ACHN (cell line): Measurements from ENCODE around the gene RPS25.
"Not testable (repeated sequence)": the region's sequence is repeated elsewhere in the genome, so short reads cannot be mapped to it uniquely, and the experiment has no call there.

ENCODE experiments used
- DNase-seq: peaks from one replicate; pipeline ENCODE4 v3.0.0-alpha.2; 2015
- in situ Hi-C: cut with HindIII; loops from 2 replicates; pipeline ENCODE4 v1.10.0; 2017; ENCODE audit warnings: low sequenced_read_pairs, low pct_ligation_motif_present, low pct_unique_long_range_greater_than_20kb

Gene RPS25

DNA sequence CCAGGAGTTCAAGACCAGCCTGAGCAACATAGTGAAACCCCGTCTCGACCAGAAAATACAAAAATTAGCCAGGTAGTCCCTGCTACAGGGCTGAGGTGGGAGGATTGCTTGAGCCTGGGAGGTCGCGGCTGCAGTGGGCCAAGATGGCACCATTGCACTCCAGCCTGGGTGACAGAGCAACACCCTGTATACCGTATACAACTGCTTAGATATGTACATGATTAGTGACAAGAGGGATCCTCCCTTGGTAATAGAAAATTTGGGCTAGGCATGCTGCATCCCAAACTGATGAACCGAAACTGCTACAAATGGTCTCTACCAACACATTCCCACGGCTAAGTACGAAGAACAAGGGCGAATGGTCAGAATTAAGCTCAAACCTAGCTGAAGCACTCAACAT lies 24.8 kb upstream of the RPS25 start:
- no peak for DNase-seq
- in situ Hi-C loops, result no loop called here

DNA sequence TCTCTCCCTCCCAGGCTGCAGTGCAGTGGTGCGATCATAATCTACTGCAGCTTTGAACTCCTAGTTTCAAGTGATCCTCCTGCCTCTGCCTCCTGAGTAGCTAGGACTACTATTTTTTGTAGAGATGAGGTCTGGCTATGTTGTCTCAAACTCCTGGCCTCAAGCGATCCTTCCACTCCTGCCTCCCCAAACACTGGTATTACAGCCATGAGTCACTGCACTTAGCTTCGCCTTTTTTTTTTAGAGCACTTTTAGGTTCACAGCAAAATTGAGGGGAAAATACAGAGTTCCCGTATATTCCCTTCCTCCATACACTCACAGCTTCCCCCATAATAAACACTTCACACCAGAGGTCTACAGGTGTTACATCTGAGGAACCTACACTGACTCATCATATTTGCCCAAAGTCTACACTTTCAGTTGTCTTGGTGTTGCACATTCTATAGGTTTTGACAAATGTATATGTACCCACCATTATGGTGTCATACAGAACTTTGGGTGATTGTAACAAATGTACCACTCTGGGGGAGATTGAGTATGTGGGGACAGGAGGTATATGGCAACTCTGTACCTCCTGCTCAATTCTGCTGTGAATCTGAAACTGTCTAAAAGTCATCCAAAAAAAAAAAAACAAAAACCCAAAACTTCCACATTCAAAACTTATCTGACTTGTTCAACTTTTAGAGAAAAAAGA lies 23.8 kb upstream of the RPS25 start:
- DNase-seq, result no peak
- in situ Hi-C loops, result no loop called here

DNA sequence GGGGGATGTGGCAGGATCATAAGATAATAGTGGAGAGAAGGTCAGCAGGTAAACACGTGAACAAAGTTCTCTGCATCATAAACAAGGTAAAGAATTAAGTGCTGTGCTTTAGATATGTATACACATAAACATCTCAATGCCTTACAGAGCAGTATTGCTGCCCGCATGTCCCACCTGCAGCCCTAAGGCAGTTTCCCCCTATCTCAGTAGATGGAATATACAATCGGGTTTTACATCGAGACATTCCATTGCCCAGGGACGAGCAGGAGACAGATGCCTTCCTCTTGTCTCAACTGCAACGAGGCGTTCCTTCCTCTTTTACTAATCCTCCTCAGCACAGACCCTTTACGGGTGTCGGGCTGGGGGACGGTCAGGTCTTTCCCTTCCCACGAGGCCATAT lies 21.3 kb upstream of the RPS25 start:
- in situ Hi-C loops, result not testable (repeated sequence)

DNA sequence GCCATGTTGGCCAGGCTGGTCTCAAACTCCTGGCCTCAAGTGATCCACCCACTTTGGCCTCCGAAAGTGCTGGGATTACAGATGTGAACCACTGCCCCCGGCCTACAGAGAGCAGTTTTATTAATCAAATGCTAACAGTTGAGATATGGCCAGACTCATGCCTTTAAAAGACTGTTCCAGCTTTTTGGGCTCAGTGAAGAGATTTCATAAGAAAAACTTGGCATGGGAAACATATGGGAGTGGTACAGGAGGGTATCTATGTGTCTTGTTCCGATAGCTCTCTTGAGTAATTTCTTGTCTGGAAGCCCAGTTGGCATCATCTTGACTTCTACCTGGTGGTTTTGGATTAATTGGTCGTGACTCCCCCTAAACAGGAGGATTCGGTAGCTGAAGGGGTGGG lies 20.7 kb upstream of the RPS25 start:
- in situ Hi-C loops, result no loop called here
- DNase-seq, result no peak

More for the DNA sequence above, 21.3 kb upstream of the RPS25 start:
- DNase-seq, result not testable (repeated sequence)

DNA sequence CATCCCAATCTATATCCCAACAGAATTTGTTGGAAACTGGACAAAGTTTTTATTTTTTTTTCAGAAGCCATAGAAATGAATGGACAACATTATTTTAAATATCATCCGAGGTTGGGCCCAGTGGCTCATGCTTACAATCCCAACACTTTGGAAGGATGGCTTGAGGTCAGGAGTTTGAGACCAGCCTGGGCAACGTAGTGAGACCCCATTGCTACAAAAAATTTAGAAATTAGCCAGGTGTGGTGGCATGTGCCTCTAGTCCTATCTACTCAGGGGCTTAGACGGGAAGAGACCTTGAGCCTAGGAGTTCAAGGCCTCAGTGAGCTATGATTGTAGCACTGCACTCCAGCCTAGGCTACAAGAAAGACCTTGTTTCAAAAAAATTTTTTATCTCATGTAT lies 16.7 kb upstream of the RPS25 start:
- DNase-seq, result no peak
- in situ Hi-C loops, result no loop called here

DNA sequence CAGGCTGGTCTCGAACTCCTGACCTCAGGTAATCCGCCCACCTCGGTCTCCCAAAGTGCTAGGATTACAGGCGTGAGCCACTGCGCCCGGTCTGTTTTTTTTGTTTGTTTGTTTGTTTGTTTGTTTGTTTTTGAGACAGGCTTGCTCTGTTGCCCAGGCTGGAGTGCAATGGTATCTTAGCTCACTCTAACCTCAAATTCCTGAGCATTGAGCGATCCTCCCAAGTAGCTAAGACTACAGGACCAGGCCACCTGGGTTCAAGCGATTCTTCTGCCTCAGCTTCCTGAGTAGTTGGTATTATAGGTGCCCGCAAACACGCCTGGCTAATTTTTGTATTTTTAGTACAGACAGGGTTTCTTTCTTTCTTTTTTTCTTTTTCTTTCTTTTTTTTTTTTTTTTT lies 15.3 kb upstream of the RPS25 start:
- peak; percentile 17 for DNase-seq
- in situ Hi-C loops, result not testable (repeated sequence)

DNA sequence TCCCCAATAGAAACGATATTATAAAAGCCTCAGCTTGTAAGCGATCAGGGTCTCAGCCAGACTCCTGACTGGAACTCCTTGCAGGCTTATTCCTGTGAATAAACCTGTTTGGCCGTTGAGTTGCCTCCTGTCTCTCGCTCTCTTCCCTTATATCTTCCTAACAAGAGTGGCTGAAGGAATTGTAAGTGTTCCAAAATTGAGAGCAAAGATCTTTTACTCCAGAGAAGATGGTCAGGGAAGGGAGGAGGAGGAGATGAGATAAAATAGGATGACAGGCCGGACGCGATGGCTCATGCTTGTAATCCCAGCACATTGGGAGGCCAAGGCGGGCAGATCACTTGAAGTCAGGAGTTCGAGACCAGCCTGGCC lies 13.8 kb upstream of the RPS25 start:
- DNase-seq, result no peak
- in situ Hi-C loops, result no loop called here

DNA sequence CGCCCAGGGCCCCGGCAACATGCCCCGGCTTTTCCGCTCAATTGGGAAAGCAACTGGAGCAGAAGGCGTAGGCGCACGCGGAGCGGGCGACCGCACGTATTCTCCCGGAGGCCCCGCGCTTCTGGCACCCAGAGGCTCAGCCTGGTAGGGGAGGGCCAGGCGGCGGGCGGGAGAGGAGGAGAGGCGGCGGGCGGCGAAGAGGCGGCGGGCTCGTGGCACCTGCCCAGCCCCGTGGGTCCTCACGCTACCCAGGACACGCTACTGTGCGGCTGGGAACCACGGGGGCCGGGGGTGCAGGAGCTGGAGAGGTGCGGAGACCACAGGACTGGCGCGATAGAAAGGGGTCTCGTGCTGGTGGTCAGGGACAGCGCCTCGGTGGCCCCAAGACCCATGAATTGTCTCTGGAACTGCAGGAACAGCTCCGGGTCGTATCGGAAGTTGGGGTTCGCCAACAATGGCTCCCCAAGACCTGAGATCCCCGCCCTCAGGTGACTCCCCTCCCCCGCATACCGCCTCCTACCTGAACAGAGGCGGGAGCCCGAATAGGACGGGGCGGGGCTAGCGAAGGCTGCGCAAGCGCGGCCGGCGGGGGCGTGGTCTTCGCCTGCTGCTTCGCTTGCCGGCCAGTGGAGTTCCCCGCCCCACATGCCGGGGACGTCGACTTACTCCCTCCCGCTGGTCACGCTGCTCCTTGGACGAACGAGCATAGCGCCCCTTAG lies 12.3 kb upstream of the RPS25 start, which contains the start of gene SLC37A4:
TSS of gene SLC37A4 (minus strand) at position 549 of the 719 bp plus-strand sequence.
- peak; percentile 97 for DNase-seq
- in situ Hi-C loops, result no loop called here

DNA sequence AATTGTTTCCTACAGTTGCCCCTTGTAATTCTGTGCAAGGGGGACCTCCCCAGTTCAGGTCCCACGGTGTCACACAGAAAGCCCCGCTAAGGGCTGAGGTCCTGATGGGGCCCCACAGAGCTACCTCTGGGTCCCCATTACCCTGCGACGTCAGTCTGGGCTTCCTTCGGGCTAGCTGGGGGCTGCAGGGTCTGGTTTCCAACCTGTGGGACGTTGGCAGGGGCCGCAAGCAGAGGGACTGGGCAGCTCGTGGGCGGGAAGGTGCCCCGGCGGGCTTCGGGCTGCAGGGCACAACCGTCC lies 11.8 kb upstream of the RPS25 start:
- no peak for DNase-seq
- in situ Hi-C loops, result no loop called here

DNA sequence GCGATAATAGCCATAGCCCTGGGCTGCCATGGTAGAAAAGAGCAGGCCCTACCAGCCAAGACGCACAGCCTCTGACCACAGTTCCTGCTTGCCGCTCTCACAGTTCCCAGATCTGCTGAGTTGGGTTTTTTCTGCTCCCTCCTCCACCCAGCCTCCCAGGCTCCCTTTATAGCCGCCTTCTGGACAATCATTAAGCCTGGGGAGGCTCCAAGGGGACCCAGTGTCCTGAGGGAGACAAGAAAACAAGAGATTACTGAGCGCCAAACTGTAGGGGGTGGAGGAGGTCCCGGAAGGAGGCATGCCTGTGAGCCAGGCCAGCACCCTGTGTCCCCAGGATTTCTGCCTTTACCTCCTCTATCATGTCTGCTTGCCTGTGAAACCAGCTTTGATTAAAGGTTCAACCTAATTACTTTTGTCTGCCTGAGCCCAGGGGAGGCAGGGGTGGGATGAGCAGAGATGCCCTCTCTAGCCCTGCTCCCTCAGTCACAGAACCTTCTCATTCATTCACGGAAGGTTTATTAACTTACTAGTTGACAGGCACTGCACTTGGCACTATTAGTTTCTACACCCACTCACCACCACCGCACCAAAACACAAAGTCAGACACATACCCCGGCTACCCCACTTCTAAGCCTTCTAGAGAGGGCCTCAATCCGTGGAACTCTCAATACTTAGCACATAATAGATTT lies 11.3 kb upstream of the RPS25 start:
- peak; percentile 81 for DNase-seq
- in situ Hi-C loops, result no loop called here

DNA sequence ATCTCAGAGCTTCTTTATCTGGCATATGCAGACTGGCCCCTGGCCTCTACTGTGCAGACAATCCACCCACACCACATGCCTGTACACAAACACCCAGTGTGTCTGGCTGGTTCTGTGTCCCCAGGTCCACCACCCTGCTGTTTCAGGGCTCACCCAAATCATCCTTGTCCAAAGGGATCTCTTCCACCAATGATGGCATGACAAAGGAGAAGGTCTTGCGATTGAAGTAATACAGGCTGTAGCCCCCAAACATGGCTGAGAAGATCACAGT lies 10.9 kb upstream of the RPS25 start:
- in situ Hi-C loops, result no loop called here
- DNase-seq, result no peak

DNA sequence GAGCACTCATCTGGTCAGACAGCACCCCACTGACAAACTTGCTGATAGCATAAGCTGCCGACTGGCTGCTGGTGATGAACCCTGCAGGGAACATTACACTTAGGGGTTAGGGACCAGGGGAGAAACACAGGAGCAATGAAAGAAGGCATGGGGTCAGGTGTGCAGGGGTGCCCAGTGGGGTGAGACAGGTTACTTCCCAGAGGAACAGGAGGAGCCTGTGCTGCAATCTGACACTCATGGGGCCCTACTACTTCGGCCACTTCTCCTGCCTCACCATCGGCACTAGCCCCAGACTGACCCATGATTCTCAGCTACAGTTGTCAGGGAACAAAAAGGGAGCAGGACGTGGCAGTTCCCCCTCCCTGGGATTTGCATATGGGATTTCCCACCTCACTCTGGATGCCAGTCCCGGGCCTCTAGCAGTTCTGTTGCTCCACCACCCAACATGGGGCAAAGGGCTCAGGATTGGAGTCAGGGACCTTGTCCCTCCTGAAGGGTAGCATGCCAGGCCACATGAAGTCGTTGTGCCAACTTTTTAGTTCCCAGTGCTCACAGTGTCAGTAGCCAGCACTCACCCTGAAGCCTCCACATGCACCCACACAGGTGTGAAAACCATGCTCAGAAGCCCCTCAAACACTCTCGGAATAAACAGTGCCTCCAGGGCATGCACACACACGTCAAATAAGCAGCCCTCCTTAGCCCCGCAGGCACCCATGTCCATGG lies 10.4 kb upstream of the RPS25 start:
- in situ Hi-C loops, result no loop called here
- DNase-seq, result no peak

DNA sequence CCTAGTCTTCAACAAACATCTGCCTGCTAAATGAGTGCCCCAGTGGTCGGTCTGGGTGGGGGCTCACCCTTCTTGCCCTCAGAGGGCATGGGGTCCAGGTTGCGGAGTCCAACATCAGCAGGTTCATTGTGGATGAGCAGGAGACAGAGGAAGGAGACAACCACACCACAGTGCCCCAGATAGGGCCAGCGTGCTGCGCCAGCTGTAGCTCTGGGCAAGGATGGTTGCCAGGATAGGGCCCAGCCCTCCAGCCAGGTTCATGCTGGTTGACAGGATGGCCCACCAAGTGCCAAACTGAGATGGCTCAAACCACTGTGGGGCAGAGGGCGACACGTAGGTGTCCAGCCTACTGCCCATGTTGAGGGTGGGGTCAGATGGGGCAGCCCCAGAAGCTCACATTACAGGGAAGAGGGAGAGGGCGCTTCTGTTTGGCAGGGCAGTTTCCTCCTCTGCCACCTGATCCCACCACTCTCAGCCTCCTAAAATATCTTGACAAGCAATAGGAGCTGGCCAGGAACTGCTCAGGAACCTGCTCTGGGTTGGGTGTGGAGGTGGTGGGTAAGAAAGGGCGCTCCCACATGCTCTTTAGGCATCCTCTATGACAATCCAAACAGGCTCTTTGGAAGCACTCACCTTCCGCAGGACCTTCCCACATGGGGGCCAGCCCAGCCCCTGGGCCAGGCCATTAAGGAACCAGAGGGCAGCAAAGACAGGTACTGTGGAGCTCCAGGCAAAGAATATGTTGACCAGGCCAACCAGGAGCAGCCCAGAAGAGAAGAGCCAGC lies 9.6 kb upstream of the RPS25 start:
- in situ Hi-C loops, result no loop called here
- DNase-seq, result no peak

DNA sequence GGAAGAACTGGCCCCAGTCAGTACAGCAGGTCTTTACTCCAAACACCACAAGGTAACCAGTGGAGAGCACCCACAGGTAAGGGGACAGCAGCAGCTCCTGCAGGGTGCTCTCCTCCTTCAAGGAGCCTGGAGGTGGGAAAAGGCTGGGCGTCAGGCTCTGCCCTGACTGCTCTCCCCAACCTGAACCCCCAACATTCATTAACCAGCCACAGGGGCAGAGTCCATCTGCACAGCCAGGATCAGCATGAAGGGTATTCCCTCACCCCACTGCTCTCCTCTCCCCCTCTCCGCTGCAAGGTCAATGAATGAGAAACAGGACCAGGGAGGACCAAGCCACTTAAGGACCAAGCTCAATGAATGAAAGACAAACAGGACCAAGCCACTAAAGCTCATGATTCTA lies 8.8 kb upstream of the RPS25 start:
- no peak for DNase-seq
- in situ Hi-C loops, result no loop called here

DNA sequence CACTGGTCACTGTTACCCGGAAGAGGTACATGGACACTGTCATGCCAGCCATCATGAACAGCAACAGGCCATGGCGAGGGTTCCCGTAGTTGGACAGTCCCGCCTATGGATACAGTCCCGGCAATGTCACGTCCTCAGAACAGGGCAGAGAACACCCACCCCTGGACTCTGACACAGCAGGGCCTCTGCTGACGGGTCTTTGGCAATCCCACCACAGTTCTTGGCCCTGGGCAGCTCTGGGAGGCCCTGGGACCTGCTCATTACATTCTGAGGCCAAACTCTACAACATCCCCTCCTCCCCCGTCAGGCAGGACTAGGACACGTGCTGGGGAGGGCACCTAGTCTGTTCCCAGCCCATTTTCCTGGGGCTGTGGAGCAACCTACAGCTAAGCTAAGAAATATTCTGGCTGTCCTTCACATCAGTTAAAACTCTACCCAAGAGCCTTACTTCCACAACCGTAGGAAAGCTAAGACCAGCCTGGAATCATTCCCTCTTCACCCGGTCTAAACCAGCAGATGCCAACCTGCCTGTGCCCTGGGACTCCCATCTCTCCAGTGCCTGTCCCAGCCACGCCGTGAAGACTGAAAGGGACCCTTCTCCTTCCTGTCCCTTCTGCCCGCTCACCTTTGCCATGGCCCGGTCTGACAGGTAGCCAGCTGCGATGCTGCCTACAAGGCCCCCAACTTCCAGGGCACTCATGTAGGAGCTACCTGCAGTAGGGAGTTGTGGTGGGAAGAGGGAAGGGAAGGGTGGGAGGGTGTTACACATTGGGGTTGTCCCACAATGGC lies 8.0 kb upstream of the RPS25 start:
- in situ Hi-C loops, result no loop called here
- DNase-seq, result no peak

DNA sequence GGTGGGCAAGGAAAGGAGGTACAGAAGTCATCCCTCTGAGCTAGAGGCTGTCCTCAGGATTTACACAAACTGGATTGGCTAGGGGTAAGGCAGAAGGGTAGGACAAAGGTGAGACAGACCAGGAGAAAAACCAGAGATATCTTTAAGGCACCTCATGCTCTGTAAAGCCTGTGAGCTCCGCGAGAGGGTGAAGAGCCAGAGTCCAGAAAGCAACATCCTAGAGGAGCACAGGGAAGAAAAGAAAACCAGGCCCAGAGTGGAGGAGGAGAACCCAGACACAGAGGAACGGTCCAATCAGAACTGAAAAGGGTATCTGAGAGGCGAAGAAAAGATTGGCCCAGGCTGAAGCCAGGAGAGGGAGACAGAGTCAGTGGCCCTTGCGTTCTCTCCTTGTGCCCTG lies 7.4 kb upstream of the RPS25 start:
- in situ Hi-C loops, result no loop called here

DNA sequence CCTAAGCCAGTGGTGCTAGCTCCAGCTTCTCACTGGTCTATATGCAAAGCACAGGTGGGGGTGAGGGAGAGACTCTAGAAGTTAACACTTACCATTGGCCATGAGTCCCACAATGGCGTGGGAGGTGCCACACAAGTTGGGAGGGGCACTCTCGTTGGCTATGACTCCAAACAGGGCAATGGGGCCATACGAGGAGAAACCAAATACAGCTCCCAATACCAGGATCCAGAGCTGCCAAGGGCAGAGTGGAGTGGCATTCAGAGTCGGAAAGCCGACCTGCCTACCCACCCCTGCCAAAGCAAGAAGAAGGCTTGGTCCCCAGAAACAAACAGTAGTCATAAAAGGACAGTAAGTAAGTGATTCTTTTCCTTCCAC lies 6.9 kb upstream of the RPS25 start:
- no peak for DNase-seq
- in situ Hi-C loops, result no loop called here

More for the DNA sequence above, 7.4 kb upstream of the RPS25 start:
- DNase-seq, result no peak

DNA sequence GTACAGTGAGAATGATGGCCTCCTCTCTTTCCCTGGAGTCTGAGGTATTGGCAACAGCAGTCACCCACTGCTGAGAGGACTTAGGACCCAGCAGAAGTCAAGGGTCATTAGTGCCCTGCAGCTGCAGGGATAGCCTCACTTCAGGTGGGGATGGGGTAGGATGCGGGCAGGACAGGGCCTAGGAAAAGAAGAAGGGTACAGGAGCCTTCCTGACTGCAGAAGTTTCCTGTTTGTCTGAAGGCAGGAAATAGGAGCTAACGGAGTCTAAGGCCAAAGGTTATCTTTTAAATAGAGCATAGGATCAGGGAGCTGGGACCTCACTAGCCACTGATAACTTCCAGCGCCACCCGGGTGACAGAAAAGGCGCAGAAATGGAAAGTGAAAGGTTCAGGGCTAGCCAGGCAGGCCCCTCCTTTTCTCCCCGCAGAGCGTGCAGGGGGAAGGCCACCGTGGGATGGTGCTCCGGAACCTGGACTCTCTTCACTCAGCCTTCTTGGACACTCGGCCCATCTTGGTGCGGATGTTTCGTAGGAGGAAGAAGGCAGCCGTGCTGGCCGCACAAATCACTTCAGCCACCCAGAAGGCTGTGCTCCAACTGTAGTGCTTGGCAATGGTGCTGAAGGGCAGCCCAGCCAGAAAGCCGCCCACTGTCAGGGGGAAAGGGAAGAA lies 6.4 kb upstream of the RPS25 start:
- in situ Hi-C loops, result no loop called here
- no peak for DNase-seq
